ENCODE measurements around the gene HDAC6.
"Not testable (repeated sequence)": the region's sequence is repeated elsewhere in the genome, so short reads cannot be mapped to it uniquely, and the experiment has no call there.

GRCh38 chrX:48872017-48872416 is 70.2 kb downstream of the HDAC6 start:
- TF ChIP-seq CTCF, POLR2A (IDR thresholded peaks at IDR 0.05): not testable (repeated sequence)

Measured in adrenal gland (tissue), 5 donors.